Measurements from ENCODE around the gene MC5R.

DNA sequence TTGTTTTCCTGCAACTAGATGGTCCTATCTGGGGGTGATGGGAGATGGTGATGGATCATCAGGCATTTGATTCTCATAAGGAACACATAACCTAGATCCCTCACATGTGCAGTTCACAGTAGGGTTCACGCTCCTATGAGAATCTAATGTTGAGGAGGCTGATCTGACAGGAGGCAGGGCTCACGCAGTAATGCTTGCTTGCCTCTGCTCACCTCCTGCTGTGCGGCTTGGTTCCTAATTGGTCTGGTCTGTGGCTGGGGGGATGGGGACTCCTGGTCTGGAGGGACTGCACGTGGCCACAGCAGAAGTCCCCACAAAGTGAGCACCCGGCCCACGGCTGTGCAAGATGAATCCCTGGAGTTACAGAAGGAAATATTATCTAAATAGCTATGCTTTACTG lies 11.3 kb downstream of the MC5R start:
- TF ChIP-seq, protein P1, sequence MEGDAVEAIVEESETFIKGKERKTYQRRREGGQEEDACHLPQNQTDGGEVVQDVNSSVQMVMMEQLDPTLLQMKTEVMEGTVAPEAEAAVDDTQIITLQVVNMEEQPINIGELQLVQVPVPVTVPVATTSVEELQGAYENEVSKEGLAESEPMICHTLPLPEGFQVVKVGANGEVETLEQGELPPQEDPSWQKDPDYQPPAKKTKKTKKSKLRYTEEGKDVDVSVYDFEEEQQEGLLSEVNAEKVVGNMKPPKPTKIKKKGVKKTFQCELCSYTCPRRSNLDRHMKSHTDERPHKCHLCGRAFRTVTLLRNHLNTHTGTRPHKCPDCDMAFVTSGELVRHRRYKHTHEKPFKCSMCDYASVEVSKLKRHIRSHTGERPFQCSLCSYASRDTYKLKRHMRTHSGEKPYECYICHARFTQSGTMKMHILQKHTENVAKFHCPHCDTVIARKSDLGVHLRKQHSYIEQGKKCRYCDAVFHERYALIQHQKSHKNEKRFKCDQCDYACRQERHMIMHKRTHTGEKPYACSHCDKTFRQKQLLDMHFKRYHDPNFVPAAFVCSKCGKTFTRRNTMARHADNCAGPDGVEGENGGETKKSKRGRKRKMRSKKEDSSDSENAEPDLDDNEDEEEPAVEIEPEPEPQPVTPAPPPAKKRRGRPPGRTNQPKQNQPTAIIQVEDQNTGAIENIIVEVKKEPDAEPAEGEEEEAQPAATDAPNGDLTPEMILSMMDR (IDR thresholded peaks at IDR 0.05), result no peak
- no peak for TF ChIP-seq POLR2A (IDR thresholded peaks at IDR 0.05)
